Activated CD8-positive, alpha-beta memory T cell treated with anti-CD3 and anti-CD28 coated beads for 48 hours (primary cell): ENCODE results near the gene DLGAP5.

Experiments
- DNase-seq, 3 experiments: peaks; one replicate each; pipeline ENCODE4 v3.0.0-alpha.2; 2020; ENCODE audit warnings: low read depth in 2 of 3, low spot score in 2 of 3

DLGAP5 gene

DNA sequence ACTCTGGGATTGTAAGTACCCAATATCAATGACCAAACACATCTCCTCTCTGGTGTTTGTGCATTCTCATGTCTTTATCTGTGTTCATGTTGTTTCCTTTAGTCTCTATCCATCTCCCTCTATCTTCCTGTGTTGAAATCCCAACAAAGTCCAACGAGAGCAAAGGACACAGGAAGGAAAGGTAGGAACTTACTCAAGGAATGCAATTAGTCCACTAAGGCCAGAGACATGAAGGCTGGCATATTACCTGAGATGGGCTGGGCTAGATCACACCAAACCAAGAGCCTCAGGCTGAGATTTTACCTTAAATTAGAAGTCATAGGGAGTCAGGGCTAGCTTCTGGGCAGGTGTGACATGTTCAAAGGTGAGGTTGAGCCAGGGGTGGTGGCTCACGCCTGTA, 76.7 kb downstream of the DLGAP5 start:
- no peak for DNase-seq

DNA sequence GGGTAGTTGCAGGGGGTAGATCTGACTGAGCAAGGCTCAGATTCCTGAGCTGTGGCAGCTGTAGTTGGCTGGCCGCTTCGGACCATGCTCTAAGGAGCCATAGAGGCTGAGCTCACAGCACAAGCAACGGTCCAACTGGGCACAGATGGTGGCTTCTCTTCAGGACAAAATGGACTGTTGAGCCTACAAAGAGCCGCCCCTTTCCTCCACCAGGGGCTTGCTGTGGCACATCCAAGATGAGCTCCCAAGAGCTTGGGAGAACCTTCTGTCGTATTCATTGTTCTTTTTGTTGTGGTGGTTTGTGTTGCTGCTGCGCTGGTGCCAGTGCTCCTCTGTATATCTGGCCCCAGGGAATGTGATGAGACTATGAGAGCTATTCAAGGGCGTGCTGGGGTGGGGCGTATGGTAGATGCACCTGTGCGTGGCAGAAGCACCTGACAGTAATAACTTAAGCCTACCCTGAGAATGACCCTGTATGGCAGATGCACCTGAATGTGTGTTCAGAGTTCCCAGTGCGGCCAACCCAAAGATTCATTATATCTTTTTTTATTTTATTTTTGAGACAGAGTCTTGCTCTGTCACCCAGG, 80.2 kb downstream of the DLGAP5 start:
- no peak for DNase-seq

DNA sequence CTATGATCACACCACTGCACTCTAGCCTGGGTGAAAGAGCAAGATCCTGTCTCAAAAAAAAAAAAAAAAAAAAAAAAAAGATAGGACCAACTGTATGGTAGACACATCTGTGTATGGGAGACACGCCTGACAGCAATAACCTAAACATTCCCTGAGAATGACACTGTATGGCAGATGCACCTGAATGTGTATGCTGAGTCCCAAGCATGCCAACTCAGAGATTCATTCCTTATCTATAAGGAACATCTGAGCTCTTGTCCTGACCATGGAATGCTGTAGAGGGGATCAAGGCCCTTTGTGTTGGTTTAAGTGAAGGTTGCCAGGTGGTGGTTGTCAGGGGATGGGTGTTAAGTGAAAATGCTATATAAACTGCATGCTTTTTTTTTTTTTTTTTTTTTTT, 81.5 kb downstream of the DLGAP5 start:
- DNase-seq = no peak

DNA sequence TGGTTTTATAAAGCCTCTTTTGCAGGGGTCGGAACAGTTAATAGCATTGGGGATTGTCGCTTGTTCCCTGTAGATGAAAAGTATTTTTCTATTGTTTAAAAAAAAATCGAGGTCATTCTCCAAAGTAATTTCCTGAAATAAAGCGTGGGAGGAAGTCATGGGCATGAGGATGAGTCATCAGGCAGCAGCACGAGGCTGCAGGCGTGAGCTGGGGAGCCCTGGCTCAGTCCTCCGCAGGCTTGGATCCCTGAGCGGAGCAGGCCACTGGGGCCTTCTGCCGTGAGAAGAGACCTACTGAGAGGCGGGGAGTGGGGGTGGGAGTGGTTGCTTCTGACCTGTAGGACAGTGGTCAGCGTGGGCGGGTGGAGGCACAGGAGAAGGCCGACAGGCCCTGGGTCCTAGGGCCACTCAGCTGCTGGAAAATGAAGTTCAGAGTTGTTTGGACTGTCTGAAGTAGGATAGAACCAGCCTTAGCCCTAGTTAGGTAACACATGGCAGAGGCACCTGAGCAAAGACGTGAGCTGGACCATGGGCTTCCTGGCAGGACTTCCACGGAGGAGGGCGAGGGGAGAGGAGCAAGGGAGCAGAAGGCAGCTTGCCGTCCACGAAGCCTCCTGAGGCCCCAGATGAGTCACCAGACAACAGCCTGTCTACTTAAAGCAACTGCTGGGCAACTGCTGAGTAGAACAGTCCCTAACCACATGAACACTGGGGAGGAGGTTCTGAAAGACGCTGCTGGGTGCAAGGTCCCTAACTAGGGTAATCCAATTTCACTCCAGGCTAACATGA, 83.4 kb downstream of the DLGAP5 start:
- no peak for DNase-seq

DNA sequence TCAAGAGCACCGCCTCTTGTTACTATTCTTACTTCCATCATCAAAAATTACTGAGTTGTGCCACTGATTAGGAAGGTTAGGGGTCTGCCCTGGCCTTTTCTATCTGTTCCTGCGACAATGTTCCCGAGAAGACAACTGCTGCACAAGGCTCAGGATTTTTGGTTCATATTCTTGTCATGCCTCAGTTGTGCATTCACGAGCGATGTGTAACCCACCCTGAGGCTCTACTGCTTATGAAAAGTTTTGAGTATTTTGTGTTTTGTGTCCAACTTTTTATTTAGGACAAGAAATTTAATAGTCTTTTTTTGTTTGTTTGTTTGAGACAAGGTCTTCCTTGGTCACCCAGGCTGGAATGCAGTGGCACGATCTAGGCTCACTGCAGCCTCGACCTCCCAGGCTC, 85.4 kb downstream of the DLGAP5 start:
- no peak for DNase-seq

DNA sequence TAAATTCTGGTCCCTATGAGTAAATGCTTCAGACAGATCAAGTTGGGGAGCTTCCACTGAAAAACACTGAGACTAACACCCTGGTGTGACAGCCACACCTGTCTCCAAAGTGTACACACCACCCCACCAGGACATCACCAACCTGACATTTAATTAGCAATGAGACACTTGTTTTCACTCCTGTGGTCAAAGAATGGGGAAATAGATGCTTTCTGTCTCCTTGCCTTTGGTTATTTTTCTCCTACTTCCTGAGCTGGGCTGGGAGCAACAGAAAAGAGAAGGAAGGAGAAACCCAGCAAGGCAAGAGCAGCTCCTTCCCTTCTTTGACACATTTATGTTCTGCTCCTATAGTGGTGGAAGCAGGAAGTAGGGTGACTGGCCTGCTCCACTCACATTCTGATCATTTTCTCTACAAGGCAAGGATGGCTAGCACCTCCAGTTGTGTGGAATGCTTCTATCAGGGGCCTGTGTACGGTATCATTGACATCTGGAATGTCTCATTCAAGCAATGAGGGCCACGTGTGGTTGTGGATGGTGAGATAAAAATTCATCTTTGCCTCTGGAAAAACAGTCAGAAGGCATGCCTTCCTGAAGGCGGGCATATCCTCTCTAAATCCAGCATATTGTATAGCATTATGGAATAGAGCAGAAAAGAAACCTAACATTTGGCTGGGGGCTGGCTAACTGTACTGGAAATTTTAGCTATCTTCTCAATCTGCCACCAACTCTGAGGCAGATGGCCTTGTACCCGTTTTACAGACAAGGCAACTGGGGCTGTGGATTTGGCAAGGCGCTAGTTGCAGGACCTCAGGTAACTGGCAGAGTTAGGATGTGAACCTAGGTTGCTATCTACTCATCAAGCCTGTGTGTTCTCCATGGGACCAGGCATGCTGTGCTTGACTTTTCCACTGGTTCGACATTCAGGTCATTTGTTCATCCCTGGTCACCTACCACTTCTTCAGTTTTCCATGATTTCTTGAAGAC, 87.1 kb downstream of the DLGAP5 start:
- no peak for DNase-seq

DNA sequence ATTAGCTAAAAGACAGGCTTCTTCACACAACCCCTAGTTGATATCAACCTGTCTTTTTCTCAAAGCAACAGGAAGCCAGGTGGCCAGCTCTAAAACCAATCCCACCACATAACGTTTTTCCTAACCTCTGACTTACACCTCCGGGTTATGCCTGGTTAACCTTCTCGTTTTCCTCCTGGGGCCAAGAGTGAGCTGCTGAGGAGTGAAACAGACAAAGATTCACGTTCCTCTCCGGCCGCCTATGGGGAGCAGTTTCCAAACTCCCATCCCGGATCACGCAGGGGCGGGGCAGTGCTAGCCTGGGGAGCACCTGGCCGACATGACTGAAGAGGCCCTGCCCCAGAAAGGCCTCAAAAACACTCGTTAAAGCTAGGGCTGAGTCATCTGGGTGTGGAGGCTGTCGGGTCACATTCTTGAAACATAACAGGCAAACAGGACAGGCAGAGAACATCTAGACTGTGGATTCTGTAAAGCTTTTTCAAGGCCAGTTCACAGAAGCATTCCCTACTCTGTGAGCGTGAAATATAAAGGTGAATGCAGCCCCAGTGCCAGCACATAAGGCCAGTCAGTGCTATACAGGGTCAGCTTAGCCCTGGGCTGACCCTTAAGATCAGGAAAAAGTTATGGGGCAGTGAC, 88.3 kb downstream of the DLGAP5 start:
- DNase-seq = peak in 2 of 3 experiments; percentile 20 to 36

DNA sequence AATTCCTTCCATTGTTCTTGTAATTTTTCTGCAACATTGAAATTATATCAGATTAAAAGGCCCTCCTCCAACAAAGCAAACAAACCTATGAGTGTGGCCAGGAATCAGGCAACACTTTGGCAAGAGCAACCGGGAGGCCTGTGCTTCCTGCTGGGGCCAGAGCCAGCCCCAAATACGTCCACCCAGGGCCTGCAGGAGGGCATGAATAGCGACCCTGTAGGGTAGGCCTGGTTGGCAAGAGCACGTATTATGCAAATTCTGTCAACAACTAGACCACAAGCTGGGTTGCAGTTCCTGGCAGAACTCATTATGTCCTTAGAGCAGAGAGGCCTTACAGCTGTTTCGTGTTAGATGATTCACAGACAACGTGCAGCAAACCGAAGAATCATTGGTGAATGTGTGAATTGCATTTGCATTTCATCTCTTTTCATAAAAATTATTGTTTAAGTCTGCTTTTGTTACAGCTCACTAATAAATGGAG, 89.2 kb downstream of the DLGAP5 start:
- DNase-seq = peak in 1 of 3 experiments; percentile 27

DNA sequence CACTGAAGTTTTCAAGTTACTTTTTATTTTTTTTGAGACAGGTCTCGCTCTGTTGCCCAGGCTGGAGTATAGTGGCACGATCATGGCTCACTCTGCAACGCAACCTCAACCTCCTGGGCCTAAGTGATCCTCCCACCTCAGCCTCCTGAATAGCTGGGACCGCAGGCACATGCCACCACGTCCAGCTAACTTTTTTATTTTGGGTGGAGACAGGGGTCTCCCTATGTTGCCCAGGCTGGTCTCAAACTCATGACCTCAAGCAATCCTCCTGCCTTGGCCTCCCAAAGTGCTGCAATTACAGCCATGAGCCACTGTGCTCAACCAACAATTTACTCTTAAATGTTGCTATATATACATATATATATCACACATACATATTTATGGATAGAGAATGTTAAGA, 89.7 kb downstream of the DLGAP5 start:
- DNase-seq = no peak

DNA sequence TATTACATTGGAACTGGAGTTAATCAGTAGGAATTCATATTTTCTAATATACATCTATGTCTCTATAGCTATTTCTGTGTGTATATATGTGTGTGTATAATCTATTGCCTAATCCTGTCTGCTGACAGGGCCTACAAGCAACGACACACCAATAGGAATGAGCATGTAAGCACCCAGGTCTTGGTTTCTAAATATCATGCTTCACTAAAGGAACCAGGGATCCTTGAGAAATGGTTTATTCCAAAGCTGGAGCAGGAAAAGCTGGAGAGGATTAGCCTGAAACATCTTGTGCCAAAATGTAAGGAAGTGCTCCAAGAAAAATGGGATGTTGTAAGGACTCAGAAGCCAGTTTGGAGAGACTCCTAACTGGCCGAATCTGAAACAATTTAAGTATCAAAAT, 91.6 kb downstream of the DLGAP5 start:
- DNase-seq = no peak

DNA sequence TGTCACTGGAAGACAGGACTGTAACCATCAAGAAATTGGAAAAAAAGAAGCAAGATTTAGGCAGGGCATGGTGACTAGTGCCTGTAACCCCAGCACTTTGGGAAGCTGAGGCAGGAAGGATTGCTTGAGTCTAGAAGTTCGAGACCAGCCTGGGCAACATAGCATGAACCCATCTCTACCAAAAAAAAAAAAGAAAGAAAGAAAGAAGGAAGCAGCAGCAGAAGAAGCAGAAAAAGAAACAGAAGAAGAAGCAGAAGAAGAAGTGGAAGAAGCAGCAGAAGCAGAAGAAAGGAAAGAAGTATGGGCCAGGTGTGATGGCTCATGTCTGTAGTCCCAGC, 92.9 kb downstream of the DLGAP5 start:
- no peak for DNase-seq
